GM19467 (cell line): ENCODE measurements around the gene SPINDOC.
"Not testable (repeated sequence)": the region's sequence is repeated elsewhere in the genome, so short reads cannot be mapped to it uniquely, and the experiment has no call there.

Experiments used
- ATAC-seq: cut with Tn5 transposase; IDR thresholded peaks from one replicate; pipeline ENCODE4 v1.9.1; 2021; ENCODE audit warnings: mild to moderate bottlenecking, moderate library complexity; ENCODE audit not compliant: unreplicated experiment

Gene SPINDOC

DNA sequence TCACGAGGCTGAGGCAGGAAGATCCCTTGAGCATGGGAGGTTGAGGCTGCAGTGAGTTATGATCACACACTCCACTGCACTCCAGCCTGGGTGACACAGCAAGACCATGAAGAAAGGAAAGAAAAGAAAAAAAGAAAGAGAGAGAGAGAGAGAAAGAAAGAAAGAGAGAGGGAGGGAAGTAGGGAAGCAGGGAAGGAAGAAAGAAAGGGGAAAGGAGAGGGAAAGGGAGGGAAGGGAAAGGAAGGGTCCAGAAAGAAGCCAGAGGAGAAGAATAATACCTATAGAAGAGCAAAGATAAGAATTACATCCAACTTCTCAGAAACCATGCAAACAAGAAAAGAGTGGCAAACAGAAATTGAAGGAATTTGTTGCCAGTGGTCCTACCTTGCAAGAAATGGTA is 27.4 kb upstream of the SPINDOC start:
- ATAC-seq, result no peak

DNA sequence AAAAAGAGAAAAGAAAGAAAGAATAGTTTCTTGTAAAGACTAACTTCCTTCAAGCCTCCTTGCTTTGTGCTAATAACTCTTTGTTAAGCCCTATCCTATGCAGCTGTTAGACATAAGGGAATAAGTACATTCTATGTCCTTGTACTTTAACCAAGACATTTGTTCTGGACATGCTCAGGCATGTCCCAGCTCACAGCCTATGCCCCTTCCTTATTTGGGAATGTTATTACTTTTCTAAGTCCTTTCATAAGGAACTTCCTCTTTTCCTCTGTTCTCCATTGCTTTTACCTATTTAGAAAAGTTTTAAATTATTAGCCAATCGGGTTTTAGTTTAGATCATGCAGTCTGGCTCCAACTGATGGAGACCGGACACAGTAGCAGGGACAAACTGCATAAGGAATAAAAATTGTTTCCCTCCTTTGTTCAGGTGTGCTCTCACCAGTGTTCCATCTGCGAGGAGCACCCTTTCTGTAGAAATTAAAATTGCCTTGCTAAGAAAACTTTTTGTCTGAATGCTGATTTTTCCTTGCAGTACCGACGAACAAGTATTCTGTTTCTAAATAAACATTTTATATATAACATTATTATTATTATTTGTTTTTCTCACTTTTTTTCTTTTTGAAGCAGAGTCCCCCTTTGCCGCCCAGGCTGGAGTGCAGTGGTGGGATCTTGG is 21.6 kb upstream of the SPINDOC start:
- ATAC-seq, result no peak

DNA sequence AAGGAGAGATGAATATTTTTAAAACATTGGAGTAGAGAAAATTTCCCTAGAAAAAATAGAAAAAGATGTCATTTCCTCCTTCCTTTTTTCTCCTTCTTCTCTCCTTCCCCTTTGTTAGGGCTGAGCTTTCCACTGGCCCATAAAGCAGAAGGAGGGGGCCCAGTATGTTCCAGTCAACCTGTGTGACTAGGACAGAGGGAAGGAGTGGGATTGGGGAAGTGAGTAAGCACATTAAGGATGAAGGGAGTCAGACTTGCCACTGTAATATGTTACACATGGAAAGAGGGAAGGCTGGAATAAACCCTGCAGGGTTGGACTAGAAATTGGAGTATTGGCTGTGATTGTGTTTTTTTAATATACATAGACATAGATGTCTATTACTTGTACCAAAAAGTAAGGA is 20.1 kb upstream of the SPINDOC start:
- no peak for ATAC-seq

DNA sequence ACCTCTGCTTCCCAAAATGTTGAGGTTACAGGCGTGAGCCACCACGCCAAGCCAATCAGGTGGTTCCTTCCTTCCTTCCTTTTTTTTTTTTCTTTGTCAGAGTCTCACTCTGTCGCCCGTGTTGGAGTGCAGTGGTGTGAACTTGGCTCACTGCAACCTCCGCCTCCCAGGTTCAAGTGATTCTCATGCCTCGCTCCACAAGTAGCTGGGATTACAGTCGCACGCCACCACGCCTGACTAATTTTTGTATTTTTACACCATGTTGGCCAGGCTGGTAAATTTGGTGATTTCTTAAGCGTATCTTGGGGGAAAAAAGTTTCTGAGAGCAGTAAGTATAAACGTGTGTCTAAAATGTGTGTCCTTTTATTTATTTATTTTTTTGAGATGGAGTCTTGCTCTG is 18.2 kb upstream of the SPINDOC start:
- ATAC-seq, result no peak

DNA sequence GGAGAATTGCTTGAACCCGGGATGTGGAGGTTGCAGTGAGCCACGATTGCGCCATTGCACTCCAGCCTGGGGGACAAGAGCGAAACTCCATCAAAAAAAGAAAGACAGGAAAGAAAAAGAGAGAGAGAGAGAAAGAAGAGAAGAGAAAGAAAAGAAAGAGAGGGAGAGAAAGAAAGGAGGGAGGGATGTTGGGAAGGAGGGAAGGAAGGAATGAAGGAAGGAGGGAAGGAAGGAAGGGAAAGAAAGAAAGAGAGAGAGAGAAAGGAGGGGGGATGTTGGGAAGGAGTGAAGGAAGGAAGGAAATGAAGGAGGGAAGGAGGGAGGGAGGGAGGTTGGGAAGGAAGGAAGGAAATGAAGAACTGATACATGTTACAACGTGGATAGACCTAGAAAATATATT is 12.3 kb upstream of the SPINDOC start:
- ATAC-seq, result no peak

DNA sequence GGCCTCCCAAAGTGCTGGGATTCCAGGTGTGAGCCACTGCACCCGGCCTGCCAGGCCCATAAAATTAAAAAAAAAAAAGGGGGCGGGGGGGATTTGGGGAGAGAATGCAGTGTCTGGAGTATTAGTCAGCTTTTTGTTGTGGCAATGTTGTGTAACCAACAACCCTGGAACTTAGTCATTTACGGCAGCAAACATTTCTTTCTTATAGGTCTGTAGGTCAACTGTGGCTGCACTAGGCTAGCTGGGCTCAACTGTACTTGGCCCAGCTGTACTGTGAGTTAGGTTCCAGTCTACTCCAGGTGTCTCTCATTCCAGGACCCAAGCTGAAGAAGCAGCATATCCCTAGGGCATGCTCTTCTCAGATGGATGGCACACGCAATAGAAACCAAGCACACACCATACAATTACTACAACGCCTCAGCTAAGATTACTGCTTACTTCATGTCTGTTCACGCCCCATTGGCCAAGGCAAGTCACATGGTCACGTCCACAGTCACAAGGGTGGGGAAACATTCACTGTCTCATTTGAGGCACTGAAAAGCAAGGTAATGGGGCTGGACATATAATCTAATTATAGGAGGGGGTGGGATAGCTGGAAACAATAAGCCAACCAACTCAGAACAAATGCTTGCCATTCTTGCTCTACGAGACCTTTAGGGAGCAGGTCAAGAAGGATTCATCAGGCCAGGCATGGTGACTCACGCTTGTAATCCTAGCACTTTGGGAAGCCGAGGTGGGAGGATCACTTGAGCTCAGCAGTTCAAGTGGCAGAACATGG is 10.4 kb upstream of the SPINDOC start:
- ATAC-seq, result no peak

DNA sequence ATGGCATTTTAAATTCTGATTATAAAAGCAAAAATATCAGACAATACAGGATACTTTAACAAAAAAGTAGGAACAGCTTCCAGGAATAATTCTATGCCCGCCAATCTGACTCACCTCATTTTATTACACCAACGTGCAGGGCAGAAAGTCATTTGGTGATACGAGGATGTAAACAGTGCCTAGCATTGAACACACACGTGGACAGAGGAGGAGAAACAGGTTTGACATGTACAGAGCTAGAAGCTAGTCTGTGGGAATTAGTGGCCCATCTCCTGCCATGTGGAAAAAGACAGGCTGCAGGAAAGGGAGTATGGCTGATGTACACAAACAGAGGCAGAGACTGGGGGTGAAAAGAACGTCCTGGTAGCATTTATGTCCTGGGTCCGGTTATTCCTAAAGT is 9.0 kb upstream of the SPINDOC start:
- no peak for ATAC-seq

DNA sequence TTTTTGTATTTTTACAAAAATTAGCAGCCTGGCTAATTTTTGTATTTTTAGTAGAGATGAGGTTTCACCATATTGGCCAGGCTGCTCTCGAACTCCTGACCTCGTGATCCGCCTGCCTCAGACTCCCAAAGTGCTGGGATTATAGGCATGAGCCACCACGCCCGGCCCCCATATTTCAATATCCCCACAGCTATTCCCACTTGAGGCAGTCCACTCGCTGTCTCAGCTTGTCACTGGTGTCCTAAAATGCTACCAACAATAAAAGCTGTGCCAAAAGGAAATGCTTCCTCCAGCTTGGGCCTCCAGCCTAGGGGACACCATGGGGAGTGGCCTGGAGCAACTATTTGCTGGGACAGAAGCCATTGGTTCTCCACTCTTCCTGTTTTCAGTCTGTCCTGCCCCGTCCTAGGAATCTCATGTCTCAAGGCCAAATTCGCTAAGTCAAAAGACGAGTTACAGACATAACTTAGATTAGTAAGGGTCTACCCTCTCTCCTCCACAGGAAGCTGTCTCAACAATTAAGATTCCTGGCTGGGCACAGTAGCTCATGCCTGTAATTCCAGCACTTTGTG is 7.3 kb upstream of the SPINDOC start:
- no peak for ATAC-seq

DNA sequence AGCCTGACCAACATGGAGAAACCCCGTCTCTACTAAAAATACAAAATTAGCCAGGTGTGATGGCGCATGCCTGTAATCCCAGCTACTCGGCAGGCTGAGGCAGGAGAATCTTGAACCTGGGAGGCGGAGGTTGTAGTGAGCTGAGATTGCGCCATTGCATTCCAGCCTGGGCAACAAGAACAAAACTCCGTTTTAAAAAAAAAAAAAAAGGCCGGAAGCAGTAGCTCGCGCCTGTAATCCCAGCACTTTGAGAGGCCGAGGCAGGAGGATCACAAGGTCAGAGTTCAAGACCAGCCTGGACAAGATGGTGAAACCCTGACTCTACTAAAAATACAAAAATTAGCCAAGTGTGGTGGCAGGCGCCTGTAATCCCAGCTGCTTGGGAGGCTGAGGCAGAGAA is 2.9 kb upstream of the SPINDOC start:
- ATAC-seq, result not testable (repeated sequence)

DNA sequence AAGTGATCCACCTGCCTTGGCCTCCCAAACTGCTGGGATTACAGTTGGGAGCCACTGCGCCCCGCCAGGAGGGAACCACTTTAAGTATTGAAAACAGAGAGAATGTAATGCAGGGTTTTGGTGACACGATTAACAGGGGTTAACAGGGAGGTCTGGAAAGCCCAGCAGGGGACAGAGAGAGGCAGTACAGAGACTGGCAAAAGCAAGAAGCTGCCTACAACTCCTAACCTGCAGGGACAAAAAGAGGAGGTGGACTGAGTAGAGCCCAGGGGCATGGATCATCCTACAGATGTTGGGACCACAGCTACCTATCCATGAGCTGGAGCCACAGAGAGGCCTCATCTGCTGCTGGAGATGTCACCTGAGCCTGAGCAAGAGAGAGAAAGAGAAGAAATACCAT is 1.7 kb upstream of the SPINDOC start:
- no peak for ATAC-seq

DNA sequence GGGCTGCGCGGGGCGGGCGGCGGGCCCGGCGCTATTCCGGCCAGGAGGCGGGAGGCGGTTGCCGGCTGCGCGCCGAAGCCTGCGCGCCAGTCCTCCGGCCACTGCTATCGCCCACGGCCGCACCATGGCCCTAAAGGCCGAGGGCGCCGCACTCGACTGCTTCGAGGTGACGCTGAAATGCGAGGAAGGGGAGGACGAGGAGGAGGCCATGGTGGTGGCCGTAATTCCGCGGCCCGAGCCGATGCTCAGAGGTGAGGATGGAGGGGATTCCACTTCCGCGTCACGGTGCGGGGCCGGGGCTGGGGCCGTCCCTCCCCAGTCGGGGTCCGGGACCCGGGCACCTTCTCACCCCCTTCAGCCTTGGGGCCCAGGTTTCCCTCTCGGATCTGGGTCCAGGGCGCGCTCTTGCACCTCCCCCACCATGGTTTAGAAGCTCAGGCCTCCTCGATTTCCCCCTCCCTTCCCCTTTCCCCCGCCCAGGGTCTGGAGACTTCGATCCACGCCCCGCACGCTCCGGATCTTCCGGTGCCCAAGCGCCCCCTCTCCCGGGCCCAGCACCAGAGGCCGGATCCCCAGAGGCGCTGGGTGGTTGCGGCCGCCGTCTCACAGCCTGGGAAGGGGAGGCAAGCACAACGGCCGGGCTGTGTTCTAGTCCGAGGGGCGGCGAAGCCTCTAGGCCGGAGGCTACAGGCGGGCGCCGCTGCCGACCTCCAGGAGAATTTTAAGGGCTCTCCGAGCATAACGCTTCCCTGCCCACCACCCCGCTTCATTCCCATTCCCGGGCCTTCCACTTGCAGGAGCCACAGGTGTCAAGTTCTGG is 517 bp downstream of the SPINDOC start:
- ATAC-seq, result peak; percentile 31

DNA sequence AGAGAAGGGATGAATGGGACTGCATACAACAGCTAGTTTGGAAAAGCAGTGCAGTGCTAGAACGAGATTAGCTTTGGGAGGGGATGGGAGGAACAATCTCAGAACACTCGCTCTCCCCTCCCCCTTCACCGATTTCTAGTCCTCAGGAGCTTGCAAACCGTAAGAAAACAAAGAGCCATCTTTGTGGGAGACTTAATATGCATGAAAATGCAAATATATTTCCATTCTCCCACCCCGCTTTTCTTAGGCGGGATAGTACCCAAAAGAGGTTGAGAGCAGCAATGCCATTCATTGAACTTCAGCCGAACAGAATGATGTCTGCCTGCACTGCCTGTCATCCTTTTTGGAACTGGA is 1.1 kb downstream of the SPINDOC start:
- ATAC-seq, result no peak

DNA sequence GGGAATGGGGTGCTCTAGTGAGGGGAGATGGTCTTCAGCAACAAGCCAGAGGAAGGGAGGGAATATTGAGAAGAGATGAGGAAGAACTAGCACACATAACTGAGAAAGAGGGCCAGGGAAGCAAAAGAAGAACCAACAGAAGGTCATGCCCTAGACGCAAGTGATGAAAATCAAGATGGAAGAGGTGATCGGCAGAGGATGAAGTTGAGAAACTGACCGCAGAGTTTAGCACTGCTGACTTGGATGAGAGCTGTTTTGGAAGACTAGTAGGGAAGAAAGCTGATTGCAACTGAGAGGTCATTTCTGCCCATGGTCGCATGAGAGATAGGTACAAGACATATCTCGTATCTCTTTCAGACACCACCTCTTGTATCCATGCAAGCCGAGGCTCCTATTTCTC is 2.9 kb downstream of the SPINDOC start:
- ATAC-seq, result no peak

DNA sequence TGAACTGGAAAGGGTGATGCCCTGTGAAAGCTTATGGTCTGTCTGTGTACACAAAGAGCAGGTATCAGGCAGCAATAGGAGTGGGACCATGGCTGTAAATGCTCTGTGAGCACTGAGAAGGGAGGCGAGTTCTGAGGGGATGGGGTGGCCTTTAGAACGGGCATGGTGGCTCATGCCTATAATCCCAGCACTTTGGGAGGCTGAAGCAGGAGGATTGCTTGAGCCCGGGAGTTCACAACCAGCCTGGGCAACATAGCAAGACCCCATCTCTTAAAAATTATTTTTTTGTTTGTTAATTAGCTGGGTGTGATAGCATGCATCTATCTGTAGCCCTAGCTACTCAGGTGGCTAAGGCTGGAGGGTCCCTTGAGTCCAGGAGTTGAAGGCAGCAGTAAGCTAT is 3.5 kb downstream of the SPINDOC start:
- no peak for ATAC-seq

DNA sequence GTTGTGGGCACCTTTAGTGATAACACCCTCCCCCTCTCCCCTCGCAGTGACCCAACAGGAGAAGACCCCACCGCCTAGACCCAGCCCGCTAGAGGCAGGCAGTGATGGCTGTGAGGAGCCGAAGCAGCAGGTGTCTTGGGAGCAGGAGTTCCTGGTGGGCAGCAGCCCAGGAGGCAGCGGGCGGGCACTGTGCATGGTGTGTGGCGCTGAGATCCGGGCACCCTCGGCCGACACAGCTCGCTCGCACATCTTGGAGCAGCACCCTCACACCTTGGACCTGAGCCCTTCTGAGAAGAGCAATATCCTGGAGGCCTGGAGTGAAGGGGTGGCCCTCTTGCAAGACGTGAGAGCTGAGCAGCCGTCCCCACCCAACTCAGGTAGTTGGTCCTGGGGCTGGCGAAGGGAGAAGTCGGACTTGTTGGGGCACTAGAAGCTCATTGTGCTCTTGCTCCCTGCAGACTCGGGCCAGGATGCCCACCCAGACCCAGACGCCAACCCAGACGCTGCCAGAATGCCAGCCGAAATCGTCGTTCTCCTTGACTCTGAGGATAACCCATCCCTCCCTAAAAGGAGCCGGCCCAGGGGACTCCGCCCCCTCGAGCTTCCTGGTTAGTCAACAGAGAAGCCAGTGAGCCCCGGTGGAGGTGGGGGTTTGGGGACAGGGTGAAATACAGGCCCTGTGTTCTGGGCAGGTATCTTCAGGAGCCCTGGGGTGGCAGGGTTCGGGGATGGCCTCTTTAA is 4.7 kb downstream of the SPINDOC start:
- ATAC-seq, result no peak

DNA sequence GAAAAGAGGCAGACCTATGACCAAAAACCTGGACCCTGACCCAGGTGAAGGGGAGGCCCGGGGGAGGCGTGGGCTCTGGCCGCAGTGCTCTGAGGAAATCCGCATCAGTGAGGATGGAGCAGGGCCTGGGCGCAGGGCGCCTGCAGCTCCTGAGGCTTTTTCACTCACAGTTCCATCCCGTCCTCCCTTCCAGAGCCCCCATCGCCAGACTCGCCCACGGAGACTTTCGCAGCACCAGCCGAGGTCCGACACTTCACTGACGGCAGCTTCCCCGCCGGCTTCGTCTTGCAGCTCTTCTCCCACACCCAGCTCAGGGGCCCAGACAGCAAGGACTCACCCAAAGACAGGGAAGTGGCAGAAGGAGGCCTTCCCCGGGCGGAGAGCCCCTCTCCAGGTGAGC is 5.4 kb downstream of the SPINDOC start:
- ATAC-seq, result no peak

DNA sequence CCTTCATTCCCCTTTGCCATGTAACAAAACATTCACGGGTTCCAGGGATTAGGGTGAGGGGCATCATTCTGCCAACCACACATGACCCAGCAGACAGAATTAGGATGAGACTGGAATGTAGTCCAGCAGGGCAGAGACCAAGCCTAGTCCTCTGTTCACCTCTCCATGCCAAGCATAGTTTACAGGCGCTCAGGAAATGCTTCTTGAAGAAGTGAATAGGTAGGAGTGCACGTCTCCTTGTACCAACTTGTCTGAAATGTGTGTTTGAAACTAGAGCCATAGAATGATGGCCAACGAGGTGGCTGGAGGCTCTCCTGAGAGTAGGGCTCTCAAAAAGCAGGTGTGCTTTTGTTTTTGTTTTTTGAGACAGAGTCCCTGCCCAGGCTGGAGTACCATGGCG is 8.2 kb downstream of the SPINDOC start:
- ATAC-seq, result no peak

DNA sequence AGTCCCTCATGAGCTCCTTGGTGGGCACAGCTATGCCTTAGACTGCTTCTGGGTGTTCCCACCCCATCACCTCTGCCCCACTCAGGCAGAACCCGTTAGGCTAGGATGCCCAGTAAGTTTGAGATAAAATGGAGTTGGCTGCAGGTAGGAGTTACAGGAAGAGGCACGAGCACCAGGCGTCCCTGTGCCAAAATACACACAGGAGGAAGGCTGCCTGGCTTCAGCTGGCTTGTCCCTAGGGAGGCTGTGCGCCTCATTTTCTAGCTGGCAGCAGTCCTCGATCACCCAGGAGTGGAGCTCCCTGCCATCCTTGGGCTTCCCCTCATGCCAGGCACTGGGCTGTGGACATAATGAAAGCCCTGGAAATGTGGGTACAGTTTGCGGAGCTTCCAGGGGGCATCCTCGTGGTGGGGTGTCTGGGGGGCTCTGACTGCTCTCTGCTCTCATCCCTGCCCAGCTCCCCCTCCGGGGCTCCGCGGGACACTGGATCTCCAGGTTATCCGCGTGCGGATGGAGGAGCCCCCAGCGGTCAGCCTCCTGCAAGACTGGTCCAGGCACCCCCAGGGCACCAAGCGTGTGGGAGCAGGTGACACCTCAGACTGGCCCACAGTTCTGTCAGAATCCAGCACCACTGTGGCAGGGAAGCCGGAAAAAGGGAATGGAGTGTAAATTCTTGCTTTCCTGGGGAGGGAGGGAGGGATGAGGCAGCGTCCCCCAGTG is 13.4 kb downstream of the SPINDOC start:
- no peak for ATAC-seq

DNA sequence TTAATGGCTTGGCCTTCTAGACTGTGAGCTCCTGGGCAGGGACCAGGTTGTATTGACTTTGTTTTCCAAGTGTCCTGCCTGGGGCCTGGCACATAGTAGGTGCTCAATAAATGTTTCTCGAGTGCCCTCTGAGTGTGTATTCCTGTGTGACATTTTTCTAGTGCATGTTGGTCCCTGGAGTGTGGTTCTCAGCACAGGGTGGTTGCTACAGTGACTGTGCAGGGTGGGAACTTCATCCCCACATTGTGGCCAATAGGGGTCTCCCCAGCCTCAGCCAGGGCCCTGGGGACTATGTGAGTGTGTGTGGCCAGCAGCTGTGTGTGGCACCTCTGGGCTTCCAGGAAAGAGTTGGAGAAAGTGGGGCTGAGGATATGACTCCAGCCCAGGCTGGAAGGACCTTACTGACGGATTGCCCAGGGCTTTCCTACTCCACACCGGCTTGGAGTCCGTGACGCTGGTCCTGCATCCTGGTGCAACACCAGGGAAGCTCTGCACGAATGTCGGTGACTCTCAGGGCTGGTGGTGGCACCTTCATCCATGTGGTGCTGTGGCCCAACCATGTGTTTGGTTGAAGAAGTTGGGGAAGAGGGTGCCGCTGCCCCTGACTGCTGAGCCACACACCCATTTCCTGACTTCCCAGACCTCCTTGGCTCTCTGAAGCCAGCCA is 16.7 kb downstream of the SPINDOC start:
- ATAC-seq, result no peak

DNA sequence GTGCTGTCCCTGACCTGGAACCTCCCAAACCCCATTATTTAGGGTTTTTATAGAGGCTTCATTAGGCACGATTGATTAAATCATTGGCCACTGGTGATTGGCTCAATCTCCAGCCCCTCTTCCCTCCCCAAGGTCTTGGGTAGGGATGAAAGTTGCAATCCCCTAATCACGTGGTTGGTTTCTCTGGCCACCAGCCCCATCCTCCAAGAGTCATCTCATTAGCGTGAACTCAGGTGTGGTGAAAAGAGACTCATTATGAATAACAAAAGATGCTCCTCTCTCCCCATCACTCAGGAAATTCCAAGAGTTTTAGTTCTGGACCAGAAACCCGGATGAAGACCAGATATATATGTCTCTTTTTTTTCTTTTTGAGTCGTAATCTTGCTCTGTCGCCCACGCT is 18.1 kb downstream of the SPINDOC start:
- no peak for ATAC-seq
